ENCODE measurements around the gene PLEKHG4B.

The PLEKHG4B gene

DNA sequence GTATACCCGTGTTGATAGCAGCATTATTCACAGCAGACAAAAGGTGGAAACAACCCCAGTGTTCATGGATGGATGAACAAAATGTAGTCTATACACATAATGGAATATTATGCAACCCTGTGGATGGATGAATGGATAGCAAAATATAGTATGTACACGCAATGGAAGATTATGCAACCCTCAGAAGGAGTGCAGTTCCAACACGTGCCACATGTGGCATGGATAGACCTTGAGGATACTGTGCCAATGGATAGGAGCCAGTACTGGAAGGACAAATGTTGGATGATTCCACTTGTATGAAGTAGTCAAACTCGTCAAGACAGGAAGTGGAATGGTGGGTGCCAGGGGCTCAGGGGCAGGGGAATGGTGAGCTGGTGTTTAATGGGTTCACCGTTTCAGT lies 44.9 kb downstream of the PLEKHG4B start:
- DNase-seq: no peak

DNA sequence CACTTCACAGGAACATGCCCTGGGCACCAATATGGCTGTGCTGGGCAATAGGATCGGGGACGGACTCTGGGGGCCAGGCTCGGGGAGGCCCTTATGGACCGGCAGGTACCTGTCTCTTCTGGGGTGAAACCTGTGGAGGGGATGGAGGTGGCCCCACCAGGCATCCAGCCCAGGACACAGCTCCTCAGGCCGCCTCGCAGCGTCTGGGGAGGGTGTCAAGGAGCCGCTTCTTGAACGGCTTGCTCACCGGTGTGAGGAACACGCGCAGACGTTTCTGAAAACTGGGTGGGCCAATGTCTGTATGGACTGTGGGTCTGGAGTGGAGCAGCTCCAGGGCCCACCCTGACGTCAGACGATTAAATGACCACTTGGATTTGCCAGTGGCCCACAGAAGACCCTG lies 45.8 kb downstream of the PLEKHG4B start:
- no peak for DNase-seq

DNA sequence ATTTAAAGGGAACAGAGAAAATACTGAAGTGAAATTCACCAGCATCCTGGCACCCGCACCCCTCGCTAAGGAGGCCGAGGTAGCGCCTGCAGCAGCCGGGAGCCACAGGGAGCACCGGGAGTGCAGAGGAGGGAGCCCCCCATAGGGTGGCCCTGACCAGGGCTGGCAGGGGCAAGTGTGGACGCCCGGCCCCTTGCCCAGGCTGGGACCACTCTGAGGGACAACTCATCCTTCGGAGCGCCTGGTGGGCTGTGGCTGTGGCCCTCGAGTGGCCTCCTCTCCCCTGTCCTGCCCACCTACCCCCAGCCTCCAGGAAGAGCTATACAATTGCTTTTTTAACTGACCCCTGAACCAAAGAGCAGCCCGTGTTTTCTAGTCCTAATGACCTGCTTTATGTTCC lies 47.0 kb downstream of the PLEKHG4B start:
- no peak for DNase-seq

DNA sequence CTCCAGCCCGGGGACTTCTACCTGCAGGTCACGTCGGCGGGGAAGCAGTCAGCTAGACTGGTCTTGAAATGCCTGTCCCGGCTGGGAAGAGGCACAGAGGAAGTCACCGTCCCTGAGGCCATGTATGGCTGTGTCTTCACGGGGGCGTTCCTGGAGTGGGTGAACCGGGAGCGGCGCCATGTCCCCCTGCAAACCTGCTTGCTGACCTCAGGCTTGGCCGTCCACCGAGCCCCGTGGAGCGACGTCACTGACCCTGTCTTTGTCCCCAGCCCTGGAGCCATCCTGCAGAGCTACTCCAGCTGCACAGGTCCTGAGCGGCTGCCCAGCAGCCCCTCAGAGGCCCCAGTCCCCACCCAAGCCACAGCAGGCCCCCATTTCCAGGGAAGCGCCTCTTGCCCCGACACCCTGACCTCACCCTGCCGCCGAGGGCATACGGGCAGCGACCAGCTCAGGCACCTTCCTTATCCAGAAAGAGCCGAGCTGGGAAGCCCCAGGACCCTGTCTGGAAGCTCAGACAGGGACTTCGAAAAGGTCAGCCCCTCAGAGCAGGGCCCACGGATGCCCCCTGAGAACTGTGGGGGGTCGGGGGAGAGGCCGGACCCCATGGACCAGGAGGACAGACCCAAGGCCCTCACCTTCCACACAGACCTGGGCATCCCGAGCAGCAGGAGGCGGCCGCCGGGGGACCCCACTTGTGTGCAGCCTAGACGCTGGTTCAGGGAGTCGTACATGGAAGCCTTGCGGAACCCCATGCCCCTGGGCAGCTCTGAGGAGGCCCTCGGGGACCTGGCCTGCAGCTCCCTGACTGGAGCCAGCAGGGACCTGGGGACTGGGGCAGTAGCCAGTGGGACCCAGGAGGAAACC lies 47.8 kb downstream of the PLEKHG4B start:
- DNase-seq: no peak

DNA sequence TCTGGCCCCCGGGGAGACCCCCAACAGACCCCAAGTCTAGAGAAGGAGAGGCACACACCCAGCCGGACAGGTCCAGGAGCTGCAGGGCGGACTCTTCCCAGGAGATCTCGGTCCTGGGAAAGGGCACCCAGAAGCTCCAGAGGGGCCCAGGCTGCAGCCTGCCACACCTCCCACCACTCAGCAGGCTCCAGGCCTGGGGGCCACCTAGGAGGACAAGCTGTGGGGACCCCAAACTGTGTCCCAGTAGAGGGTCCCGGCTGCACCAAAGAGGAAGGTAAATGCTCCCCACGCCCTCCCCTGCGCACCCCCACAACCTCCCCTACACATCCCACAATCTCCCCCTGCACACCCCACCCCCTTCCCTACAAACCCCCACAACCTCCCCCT lies 48.5 kb downstream of the PLEKHG4B start:
- DNase-seq: no peak

DNA sequence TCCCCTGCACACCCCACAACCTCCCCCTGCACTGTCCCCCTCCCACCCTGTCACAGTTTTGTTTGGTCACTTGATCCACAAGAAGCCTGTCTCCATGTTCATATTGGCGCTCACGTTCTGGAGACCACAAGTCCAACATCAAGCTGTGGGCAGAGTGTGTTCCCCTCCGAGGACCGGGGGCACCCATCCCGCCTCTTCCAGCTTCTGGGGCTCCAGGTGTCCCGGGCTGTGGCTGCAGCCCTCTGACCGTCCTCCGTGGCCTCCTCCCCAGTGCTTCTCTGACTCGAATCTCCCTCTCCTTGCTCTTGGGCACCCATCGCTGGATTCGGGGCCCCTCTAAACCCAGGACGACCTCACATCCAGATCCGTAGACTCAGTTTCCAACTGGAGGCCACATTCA lies 49.2 kb downstream of the PLEKHG4B start:
- DNase-seq: no peak

DNA sequence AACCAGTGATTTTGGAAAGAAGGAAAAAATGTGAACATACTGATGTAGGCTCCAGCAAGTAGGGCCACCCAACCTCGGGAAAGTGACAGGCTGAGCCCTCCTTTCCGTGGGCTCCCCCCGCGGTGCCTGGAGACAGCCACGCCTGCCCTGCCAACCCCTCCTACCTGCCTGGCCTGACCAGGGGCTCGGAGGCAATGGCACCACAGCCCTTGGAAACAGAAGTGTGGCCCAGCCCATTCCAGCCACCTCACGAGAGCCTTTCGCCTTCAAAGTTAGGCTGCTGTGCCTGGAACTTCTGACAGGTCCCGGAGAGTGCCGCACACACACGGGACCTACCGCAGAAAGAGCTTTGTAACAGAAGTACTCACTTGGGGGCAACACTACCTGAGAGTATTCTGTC lies 49.8 kb downstream of the PLEKHG4B start:
- DNase-seq: no peak

DNA sequence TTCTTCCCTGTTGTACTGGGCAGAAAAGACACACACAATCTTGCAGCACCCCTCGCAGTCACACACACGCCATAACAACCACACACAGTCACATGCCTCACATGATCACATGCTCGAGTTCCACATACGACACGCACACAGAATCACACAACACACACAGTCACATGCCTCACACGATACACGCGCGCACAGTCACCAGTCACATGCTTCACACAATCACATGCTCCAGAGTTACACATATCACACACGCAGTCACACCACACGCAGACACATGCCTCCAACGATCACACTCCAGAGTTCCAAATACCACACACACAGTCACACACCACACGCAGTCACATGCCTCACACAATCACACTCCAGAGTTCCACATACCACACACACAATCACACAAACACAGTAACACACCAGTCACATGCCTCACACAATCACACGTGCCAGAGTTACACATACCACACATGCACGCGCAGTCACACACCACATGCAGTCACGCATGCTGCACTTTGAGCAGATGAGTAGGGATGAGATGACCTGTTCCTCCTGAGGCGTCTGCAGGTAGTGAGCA lies 50.4 kb downstream of the PLEKHG4B start:
- no peak for DNase-seq

DNA sequence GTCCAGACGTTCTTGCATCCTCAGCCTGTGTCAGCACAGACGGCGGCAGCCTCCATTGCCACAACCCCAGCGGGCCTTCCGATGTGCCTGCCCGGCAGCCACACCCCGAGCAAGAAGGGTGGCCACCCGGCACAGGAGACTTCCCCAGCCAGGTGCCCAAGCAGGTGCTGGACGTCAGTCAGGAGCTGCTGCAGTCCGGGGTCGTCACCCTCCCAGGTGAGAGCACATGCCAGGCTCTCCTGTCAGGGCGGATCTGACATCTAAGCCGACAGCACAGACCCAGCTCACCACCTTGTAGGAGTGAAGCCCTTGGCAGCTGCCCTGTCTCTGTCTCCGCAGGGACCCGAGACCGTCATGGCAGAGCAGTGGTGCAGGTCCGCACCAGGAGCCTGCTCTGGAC lies 51.1 kb downstream of the PLEKHG4B start:
- no peak for DNase-seq

DNA sequence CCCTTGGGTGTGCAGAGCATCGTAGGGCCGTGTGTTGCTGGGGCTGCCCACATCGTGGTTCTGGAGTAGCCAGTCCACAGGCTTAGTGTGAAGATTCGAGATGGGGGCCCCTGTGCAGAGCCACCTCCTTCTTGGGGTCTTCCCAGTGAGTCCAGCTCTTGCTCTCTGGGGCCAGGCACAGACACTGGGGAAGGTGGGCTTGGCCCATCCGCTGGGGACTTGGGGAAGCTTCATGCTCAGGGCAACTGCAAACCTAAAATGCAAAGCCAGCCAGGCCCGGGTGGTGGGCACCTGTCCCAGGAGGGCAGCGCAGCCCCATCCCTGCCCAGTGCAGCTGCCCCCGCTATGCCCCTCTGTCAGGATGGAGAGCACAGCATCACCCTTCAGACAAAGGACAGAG lies 53.0 kb downstream of the PLEKHG4B start:
- no peak for DNase-seq

DNA sequence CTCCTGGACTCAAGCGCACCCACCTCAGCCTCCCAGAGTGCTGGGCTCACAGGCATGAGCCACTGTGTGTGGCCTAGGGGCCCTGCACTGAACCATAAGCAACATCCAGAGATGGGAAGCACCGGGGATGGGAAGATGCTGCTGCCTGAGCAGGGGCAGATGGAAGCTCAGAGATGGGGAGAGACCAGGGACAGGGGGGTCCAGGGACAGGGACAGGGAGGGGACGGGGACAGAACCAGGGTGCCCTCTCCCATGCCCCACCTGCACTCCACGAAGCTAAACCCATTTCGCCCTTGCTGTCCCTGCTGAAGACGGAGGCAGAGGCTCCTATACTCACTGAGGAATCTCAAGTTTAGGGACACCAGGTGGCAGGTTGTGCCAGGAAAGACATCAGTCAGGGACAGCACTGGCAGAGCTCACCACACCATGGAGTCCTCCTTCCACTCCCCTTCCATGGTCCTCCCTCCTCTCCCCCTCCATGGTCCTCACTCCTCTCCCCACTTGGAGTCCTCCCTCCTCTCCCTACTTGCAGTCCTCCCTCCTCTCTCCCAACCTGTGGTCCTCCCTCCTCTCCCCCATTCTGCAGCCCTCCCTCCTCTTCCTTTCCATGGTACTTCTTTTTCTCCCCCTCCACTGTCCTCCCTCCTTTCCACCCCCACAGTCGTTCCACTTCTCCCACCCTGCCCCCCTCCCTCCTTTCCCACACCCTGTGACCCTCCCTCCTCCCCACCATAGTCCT lies 53.8 kb downstream of the PLEKHG4B start:
- no peak for DNase-seq

DNA sequence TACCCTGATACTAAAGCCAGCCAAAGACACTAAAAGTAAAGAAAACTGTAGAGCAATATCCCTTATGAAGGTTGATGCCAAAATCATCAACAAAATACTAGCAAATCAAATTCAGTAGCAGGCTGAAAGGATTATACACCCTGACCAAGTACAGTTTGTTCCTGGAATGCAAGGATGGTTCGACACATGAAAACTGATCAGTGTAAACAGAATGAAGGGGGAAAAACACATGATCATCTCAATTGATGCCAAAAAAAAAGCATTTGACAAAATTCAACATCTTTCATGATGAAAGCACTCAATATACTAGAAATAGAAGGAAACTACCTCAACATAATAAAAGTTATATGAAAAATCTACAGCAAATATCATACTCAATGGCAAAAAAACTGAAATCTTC lies 55.8 kb downstream of the PLEKHG4B start:
- DNase-seq: peak in 2 of 3 experiments; percentile 21 to 27

DNA sequence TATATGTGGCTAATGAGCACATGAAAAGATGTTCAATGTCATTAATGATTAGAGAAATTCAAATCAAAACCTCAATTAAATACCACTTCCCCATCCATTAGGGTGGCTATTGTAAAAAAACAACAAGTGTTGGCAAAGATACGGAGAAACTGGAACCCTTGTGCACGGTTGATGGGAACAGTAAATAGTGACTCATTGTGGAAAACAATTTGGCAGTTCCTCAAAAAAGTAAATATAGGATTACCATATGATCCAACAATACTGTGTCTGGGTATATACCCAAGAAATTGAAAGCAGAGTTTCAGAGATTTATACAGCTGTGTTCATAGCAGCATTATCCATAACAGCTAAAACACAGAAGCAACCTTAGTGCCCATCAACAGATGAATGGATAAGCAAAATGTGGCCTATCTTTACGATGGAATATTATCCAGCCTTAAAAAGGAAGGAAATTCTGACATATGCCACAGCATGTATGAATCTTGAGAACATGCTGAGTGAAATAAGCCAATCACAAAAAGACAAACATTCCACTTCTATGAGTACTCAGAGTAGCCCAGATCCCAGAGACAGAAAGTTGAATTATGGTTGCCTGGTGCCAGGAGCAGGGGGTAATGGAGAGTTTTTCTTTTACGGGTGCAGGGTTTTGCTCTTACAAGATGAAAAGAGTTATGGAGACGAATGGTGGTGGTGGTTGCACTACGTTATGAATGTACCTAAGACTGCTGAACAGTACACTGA lies 57.9 kb downstream of the PLEKHG4B start:
- DNase-seq: no peak

DNA sequence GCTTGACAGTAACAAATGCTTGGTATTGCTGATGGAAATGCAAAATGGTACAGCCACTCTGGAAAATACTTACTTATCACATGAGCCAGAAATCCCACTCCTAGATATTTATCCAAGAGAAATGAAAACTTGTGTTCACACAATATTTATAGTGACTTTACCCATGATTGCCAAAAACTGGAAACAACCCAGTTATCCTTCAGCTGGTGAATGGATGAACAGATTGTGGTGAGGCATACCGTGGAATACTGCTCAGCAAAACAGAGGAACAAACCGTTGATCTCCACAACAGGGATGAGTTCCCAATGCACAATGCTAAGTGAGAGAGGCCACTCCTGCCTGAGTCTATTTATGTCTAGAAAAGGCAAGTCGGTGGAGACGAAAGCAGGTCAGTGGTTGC lies 58.8 kb downstream of the PLEKHG4B start:
- DNase-seq: no peak

DNA sequence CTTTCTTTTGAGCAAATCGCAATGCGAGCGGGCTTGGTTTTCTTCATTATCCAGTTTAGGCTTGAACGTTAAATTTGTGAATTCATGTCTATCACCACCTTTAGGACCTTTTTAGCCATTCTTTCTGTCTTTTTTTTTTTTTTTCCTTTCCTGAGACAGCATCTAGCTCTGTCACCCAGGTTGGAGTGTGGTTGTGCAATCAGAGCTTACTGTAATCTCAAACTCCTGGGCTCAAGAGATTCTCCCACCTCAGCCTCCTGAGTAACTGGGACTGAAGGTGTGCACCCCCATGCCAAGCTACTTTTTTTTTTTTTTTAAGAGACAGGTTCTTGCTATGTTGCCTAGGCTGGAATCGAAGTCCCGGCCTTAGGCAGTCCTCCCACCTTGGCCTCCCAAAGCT lies 60.1 kb downstream of the PLEKHG4B start:
- DNase-seq: no peak

DNA sequence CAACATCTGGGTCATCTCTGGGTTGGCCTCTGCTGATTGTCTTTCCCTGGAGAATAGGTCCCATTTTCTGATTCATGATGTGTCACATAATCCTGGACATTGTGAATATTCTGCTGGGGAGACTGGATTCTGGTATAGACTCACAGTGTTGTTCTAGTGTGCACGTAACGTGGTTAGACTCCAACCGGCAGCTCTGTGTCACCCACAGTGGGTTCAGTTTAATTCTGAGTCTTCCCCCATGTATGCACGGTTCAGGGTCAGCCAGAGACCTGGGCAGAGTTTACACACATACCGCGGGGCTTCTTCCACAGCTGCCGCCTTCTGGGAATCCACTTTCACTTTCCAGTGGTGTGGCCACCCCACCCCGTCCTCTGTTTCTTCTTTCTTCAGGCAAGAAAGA lies 61.3 kb downstream of the PLEKHG4B start:
- DNase-seq: no peak

DNA sequence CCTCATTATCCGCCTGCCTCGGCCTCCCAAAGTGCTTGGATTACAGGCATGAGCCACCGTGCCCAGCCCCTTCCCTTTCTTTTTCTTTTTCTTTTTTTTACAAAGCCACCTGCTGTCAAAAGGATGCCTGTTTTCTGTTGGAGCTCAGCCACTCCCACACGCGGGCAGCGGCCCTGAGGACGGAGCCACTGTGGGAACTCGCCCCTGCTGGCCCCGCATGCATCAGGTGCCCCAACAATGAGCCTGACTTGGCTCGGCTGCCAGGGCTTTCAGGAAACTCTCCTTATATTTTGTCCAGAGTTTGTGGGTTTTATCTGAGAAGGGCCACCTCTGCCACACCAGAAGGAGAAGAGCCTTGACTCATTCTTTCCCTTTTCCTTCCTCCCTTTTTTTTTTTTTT lies 62.3 kb downstream of the PLEKHG4B start:
- DNase-seq: no peak

DNA sequence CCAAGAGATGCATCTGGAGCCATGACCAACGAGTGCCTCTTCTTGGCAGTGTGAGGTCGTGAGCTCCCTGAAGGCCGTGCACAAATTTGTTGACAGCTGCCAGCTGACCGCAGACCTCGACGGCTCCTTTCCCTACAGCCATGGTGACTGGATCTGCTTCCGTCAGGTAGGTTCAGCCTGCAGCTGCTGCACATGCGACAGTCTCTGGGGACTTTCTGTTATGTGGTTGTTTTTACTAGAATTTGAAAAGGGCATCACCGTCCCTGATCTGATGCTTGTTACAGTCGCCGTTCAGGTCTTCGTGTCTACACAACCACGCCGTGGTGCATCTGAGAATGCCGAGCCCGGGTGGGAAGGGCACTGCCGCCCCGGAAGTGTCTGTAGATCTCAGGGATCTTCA lies 62.9 kb downstream of the PLEKHG4B start:
- no peak for DNase-seq

DNA sequence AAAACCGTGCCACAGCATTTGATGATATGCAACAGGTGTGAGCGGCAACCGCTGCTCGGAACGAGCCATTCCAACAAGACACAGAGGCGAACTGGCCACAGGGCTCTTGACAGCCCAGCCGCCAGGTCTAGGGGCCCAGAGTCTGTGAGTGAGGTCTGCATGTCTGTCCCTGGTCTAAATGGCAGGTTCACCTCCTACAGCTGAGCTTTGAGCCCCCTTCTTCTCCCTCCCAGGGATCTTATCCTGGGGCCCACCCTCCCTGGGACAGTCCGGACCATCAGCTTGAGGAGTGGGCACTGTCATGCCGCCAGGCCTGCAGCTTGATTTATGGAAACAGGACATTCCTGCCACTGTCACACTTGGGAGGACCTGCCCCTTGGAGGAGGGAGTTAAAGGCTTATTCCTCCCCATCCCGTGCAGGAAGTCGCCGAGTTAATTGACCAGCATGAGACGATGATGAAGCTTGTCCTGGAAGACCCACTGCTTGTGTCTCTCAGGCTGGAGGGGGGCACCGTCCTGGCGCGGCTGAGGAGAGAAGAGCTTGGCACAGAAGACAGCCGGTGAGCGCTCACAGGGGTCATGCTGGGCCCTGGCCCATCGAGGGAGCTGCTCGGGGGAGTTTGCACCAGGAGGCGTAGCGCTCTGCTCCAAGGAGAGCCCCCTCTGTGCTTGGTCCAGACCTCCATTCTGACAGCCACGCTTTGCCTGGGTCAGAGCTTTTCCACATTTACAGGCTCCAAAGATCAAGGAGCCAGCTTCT lies 63.9 kb downstream of the PLEKHG4B start:
- DNase-seq: no peak

DNA sequence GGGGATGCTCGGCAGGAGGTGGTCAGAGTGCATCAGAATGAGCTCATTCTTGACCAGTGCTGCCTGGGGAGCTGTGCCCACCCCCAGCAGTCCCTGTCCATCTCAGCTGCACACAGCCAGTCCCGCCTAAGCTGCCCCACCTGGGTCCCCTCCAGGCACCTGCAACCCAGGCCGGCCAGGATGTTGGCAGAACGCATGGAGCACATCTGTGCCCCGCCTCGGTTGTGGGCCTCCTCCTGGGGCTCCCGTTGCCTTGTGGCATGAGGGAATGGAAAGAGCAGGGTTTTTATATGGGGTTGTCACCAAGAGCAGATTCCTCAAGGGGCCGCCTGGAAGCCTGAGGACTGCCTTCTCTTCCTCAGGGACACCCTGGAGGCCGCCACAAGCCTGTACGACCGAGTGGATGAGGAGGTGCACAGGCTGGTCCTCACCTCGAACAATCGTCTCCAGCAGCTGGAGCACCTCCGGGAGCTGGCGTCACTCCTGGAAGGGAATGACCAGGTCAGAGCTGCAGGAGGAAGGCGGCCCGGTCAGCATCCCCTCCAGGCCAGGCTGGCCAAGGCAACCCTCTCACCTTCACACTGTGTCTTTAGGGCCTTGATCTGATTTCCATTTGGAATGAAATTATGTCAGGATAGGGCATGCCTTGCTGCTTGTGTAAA lies 64.6 kb downstream of the PLEKHG4B start:
- no peak for DNase-seq

DNA sequence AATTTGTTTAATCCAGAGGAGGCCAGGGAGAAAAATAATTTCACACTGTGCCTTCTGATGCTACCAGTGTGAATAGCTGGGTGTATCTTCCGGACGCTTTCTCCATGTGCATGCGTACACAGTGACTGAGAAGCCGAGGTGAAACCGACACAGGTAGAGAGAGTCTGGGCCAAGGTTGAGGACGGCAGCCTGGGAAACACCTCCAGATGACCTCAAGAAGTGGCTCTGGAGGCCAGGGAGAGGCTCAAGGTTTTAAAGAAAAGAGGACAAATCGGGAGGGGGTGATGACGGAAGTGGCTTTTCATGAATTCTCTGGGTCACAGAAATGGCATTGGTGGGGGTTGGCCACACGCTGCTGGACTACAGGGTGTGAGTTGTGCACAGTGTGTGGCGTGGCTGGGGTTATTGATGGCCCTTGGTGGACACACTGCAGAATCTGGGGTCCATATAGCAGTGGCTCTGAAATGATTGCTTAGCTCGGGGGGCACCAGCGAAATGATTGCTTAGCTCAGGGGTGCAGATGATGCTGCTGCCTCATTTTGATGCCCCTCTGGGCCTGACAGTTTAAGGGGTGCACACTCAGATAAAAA lies 65.3 kb downstream of the PLEKHG4B start:
- DNase-seq: no peak

DNA sequence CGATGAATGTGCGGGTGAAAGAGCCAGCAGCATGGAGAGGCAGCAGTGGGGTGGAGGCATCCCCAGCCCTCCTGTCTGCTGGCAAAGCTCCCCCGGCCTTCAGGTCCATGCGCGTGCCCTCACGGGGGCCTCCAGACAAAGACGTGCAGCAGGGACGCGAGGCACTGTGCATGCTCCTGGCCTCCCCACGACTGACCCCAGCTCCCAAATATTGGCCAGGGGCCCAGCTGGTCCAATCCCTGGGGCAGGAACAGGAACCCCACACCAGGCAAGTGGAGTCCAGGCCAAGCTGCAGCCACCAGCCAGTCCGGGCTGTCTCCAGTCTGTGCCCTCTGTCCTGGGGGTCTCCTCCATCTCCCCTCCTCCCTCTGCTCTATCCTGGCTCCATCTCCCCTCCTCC lies 65.8 kb downstream of the PLEKHG4B start:
- no peak for DNase-seq

Measured in NCI-H1417 (cell line).